SKM-1 treated with dmso at 0.1 percent for 144 hours (cell line): ENCODE measurements around the gene TBL3.

ENCODE experiments used
- DNase-seq: peaks from one replicate; lab custom pipeline; 2025; ENCODE audit not compliant: unreplicated experiment; lab: John Stamatoyannopoulos, UW

Gene TBL3

GRCh38 chr16:1981398-1981836 is 9.6 kb downstream of the TBL3 start, which contains the start of gene NOXO1:
NOXO1 (minus strand) TSS chr16:1981469; CDS start chr16:1981179, 290 bp downstream.
- DNase-seq = no peak

- no peak for DNase-seq
Measured at GRCh38 chr16:1982013-1982433, 10.2 kb downstream of the TBL3 start.

GRCh38 chr16:1982991-1983543 is 11.2 kb downstream of the TBL3 start:
- no peak for DNase-seq

GRCh38 chr16:1983544-1984346 is 11.9 kb downstream of the TBL3 start, which contains the start of gene GFER:
GFER (plus strand) TSS chr16:1984193; CDS start chr16:1984219, 26 bp downstream.
- peak; percentile 89 for DNase-seq

- DNase-seq = no peak
Measured at GRCh38 chr16:1984347-1985225, 12.7 kb downstream of the TBL3 start.

- no peak for DNase-seq
Measured at GRCh38 chr16:1985466-1986150, 13.8 kb downstream of the TBL3 start.

- DNase-seq = no peak
Measured at GRCh38 chr16:1987198-1987597, 15.3 kb downstream of the TBL3 start.

- no peak for DNase-seq
Measured at GRCh38 chr16:1989209-1990100, 17.6 kb downstream of the TBL3 start, which contains the start of gene SYNGR3. SYNGR3 (plus strand) TSS chr16:1989970; CDS start chr16:1990103, 133 bp downstream.

GRCh38 chr16:1990101-1990350 is 18.2 kb downstream of the TBL3 start:
- no peak for DNase-seq

- no peak for DNase-seq
Measured at GRCh38 chr16:1990351-1991134, 18.7 kb downstream of the TBL3 start.

GRCh38 chr16:1991135-1991551 is 19.3 kb downstream of the TBL3 start:
- no peak for DNase-seq

GRCh38 chr16:1991588-1991947 is 19.7 kb downstream of the TBL3 start:
- DNase-seq = no peak

- peak; percentile 81 for DNase-seq
Measured at GRCh38 chr16:1991948-1992703, 20.3 kb downstream of the TBL3 start.

GRCh38 chr16:1992704-1993317 is 21.0 kb downstream of the TBL3 start:
- no peak for DNase-seq

GRCh38 chr16:1993731-1994131 is 21.9 kb downstream of the TBL3 start:
- DNase-seq = no peak

- DNase-seq = no peak
Measured at GRCh38 chr16:1997494-1998359, 25.9 kb downstream of the TBL3 start.

- no peak for DNase-seq
Measured at GRCh38 chr16:1998360-1998835, 26.5 kb downstream of the TBL3 start.
